Gastroesophageal sphincter (tissue), 3 donors: ENCODE measurements around the gene USP20.

Experiments
- POLR2A ChIP-seq, 2 donors: fragments of 450-650 bp; IDR thresholded peaks; one replicate each; pipeline ENCODE4 v1.6.1; 2017; ENCODE audit warnings: antibody characterized with exemption in 2 of 2, mild to moderate bottlenecking in 2 of 2, moderate library complexity in 1 of 2
- POLR2AphosphoS5 ChIP-seq: sonication (generic); formaldehyde crosslinking; IDR thresholded peaks from one replicate; pipeline ENCODE4 v1.6.1; 2017; ENCODE audit warnings: antibody characterized with exemption
- TF ChIP-seq, protein P1 (sequence below), 4 experiments: fragments of 200-600 bp in 2 of 4; fragments of 450-650 bp in 2 of 4; sonication (generic) in 1 of 4; IDR thresholded peaks; one replicate each; pipeline ENCODE4 v1.5.1; 2017 to 2019; ENCODE audit warnings: antibody characterized with exemption in 4 of 4, mild to moderate bottlenecking in 2 of 4, moderate library complexity in 2 of 4

- TF ChIP-seq, protein P1, sequence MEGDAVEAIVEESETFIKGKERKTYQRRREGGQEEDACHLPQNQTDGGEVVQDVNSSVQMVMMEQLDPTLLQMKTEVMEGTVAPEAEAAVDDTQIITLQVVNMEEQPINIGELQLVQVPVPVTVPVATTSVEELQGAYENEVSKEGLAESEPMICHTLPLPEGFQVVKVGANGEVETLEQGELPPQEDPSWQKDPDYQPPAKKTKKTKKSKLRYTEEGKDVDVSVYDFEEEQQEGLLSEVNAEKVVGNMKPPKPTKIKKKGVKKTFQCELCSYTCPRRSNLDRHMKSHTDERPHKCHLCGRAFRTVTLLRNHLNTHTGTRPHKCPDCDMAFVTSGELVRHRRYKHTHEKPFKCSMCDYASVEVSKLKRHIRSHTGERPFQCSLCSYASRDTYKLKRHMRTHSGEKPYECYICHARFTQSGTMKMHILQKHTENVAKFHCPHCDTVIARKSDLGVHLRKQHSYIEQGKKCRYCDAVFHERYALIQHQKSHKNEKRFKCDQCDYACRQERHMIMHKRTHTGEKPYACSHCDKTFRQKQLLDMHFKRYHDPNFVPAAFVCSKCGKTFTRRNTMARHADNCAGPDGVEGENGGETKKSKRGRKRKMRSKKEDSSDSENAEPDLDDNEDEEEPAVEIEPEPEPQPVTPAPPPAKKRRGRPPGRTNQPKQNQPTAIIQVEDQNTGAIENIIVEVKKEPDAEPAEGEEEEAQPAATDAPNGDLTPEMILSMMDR (IDR thresholded peaks at IDR 0.05), result no peak
- TF ChIP-seq POLR2AphosphoS5 (no peak), POLR2A (IDR thresholded peaks at IDR 0.05) (no peak)
Measured at GRCh38 chr9:129914051-129914450, 78.8 kb downstream of the USP20 start.
